Transverse colon (tissue), 4 donors: ENCODE measurements around the gene ALDOA. TPM values are rescaled to one million over a fixed set of nuclear protein-coding genes. Genes with fewer than 3 reads are reported as not detected.

Experiments
- DNase-seq: peaks from one replicate; pipeline ENCODE4 v3.0.0-alpha.2; 2019
- H3K27ac ChIP-seq, 4 donors: fragments of 200-600 bp; sonication (generic); 2 replicates each; pipeline ENCODE4 v1.5.1; 2016 to 2018; ENCODE audit warnings: inconsistent platforms in 4 of 4
- H3K27me3 ChIP-seq: fragments of 200-600 bp; sonication (generic); 2 replicates; pipeline ENCODE4 v1.5.1; 2017; ENCODE audit warnings: inconsistent platforms
- H3K36me3 ChIP-seq, 4 donors: fragments of 200-600 bp; sonication (generic); 2 replicates each; pipeline ENCODE4 v1.5.1; 2017 to 2019; ENCODE audit warnings: inconsistent platforms in 4 of 4
- H3K4me1 ChIP-seq, 4 donors: fragments of 200-600 bp; sonication (generic); 2 replicates each; pipeline ENCODE4 v1.5.1; 2017 to 2020; ENCODE audit warnings: inconsistent platforms in 4 of 4
- H3K4me3 ChIP-seq, 4 donors: fragments of 200-600 bp; sonication (generic); 1 replicate in 1 of 4; 2 replicates in 3 of 4; pipeline versions ENCODE4 v1.5.1 to v1.6.1; 2017 to 2019; ENCODE audit warnings: inconsistent platforms in 4 of 4
- H3K9me3 ChIP-seq, 2 donors: fragments of 200-600 bp; sonication (generic); 2 replicates each; pipeline ENCODE4 v1.5.1; 2017 to 2019; ENCODE audit warnings: inconsistent platforms in 2 of 2
- EP300 ChIP-seq: sonication (generic); formaldehyde crosslinking; IDR thresholded peaks from one replicate; pipeline ENCODE4 v1.6.1; 2017; ENCODE audit warnings: antibody characterized with exemption, low read depth
- POLR2A ChIP-seq: fragments of 450-650 bp; IDR thresholded peaks from one replicate; pipeline ENCODE4 v1.6.1; 2016; ENCODE audit warnings: antibody characterized with exemption, mild to moderate bottlenecking, moderate library complexity
- POLR2AphosphoS5 ChIP-seq, 3 donors: sonication (generic); formaldehyde crosslinking; IDR thresholded peaks; one replicate each; pipeline ENCODE4 v1.6.1; 2016; ENCODE audit warnings: antibody characterized with exemption in 3 of 3
- WGBS, 2 donors: methylation state at CpG; one replicate each; pipeline ENCODE4 v1.1.5; 2018; ENCODE audit warnings: low coverage in 1 of 2; 5-methylcytosine and 5-hydroxymethylcytosine counted together
- in situ Hi-C, 4 donors: fragments of 200-750 bp; cut with MboI; loops; one replicate each; pipeline versions ENCODE4 v1.15.0 to v1.15.1; 2017; ENCODE audit warnings: low sequenced_read_pairs in 3 of 4, low pct_ligation_motif_present in 1 of 4, low pct_unique_long_range_greater_than_20kb in 1 of 4
- intact Hi-C: fragments of 100-400 bp; cut with DNase I; formaldehyde crosslinking; loops from one replicate; pipeline ENCODE4 v1.15.1; 2023; ENCODE audit warnings: low total_unique reads
- total RNA-seq, 4 donors: library from RNA; depleted of rRNA; stranded (reverse); fragments of >200 nt; gene quantifications; one replicate each; pipeline ENCODE4 v1.1.0, GENCODE V29; 2016
- TF ChIP-seq, protein P1 (sequence below), 5 experiments: fragments of 200-600 bp in 3 of 5; fragments of 450-650 bp in 2 of 5; sonication (generic) in 3 of 5; IDR thresholded peaks; 1 replicate in 2 of 5; 2 replicates in 3 of 5; pipeline ENCODE4 v1.5.1; 2016 to 2017; ENCODE audit warnings: antibody characterized with exemption in 5 of 5, inconsistent platforms in 3 of 5, mild to moderate bottlenecking in 2 of 5, moderate library complexity in 1 of 5

ALDOA gene
- total RNA-seq, 4 donors from 2014 or later, result 778 to 1,392 (median 1,174) TPM

DNA sequence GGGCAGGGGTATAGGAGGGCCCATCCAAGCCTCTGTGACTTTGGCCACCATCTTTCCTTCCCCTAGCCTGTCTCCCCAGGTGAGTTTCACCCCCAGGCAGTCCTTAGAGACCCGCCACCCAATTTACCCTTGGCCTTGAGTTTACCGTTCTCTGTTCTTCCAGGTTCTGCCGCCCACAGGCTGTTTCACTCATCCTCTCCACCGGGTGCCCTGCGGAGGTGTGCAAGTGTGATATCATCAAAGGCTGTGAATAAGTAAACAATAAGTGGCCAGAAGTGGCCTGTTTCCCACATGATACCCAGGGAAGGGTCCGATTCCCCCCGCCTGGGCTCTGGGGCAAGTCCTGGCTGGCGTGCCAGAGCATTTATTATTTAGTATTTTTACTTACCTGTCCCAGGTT, 19.4 kb upstream of the ALDOA start:
- no peak overlapping the region for H3K4me3 ChIP-seq
- TF ChIP-seq POLR2AphosphoS5 (IDR thresholded peaks at IDR 0.05) (no peak), POLR2A (no peak), EP300 (no peak)
- TF ChIP-seq, protein P1, sequence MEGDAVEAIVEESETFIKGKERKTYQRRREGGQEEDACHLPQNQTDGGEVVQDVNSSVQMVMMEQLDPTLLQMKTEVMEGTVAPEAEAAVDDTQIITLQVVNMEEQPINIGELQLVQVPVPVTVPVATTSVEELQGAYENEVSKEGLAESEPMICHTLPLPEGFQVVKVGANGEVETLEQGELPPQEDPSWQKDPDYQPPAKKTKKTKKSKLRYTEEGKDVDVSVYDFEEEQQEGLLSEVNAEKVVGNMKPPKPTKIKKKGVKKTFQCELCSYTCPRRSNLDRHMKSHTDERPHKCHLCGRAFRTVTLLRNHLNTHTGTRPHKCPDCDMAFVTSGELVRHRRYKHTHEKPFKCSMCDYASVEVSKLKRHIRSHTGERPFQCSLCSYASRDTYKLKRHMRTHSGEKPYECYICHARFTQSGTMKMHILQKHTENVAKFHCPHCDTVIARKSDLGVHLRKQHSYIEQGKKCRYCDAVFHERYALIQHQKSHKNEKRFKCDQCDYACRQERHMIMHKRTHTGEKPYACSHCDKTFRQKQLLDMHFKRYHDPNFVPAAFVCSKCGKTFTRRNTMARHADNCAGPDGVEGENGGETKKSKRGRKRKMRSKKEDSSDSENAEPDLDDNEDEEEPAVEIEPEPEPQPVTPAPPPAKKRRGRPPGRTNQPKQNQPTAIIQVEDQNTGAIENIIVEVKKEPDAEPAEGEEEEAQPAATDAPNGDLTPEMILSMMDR (IDR thresholded peaks at IDR 0.05), result no peak
- no peaks in the 10 kb centered on the region for H3K36me3 ChIP-seq
- in situ Hi-C loops (loop anchor here in 1 of 4 donors (25.0 kb wide), 1 partner anchor 159 kb away; the partner anchor contains the start of gene SEZ6L2), intact Hi-C loops (no loop called here)
- H3K4me1 ChIP-seq, result no peaks in the 10 kb centered on the region
- H3K27ac ChIP-seq, result no peak overlapping the region
- H3K27me3 ChIP-seq, result peaks cover 21% of the 10 kb centered on the region
- no peak for DNase-seq
- H3K9me3 ChIP-seq, result no peaks in the 10 kb centered on the region
- WGBS, 2 donors, result 60 to 78% methylated on average over 1 to 8 of the region's 8 CpGs

DNA sequence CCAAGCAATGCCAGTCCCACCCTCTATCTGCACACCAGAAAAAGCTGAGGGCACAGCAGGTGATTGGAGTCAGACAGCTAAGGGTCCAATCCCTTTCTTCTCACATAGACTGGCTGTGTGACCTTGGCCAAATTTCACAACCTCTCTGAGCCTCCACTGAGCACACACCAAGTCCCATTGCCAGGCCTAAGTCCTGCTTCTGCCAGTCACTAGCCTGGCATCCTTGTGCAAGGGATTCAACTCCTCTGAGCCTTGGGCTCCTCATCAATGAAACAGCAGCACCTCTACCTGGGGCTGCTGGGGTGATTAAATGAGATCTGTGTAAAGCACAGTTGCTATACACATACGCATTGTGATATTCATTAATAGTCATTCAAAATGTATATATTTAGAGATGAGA, 19.0 kb upstream of the ALDOA start:
- intact Hi-C loops (no loop called here), in situ Hi-C loops (loop anchor here in 1 of 4 donors (25.0 kb wide), 1 partner anchor 159 kb away; the partner anchor contains the start of gene SEZ6L2)
- no peaks in the 10 kb centered on the region for H3K36me3 ChIP-seq
- WGBS, 2 donors, result 96% methylated on average over 1 of the region's 1 CpG; no CpG with 5 or more reads in 1 of the 2 donors
- no peak for DNase-seq
- TF ChIP-seq EP300 (no peak), POLR2AphosphoS5 (IDR thresholded peaks at IDR 0.05) (no peak), POLR2A (no peak)
- TF ChIP-seq, protein P1 (IDR thresholded peaks at IDR 0.05), result no peak
- no peaks in the 10 kb centered on the region for H3K4me1 ChIP-seq
- no peaks in the 10 kb centered on the region for H3K9me3 ChIP-seq
- no peak overlapping the region for H3K27ac ChIP-seq
- peaks cover 21% of the 10 kb centered on the region for H3K27me3 ChIP-seq
- no peak overlapping the region for H3K4me3 ChIP-seq

DNA sequence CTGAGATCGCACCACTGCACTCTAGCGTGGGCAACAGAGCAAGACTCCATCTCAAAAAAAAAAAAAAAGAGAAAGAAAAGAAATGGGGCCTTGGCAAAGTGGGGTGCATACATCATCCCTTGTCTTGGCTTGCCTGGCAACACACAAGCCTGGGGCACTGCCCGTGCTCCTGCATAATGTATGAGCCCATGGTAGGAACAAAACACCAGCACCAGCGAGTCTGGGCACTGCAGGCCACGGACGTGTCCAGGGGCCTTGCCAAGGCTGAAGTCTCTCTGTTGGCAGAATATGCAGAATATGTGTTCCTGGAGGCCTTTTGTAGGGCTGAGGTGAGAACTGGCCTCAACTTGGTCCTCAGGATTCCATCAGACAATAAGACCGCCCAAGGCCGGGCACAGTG, 15.7 kb upstream of the ALDOA start:
- in situ Hi-C loops (loop anchor here in 1 of 4 donors (25.0 kb wide), 1 partner anchor 163 kb away; the partner anchor contains the start of gene SEZ6L2), intact Hi-C loops (no loop called here)
- no peak for DNase-seq
- Histone ChIP-seq H3K27ac (no peak overlapping the region), H3K4me3 (no peak overlapping the region), H3K9me3 (no peaks in the 10 kb centered on the region), H3K36me3 (no peaks in the 10 kb centered on the region), H3K27me3 (no peaks in the 10 kb centered on the region), H3K4me1 (peaks cover 4 to 15% (median 13%) of the 10 kb centered on the region in 4 donors)
- no peak for TF ChIP-seq POLR2A
- whole genome bisulfite sequencing, 2 donors, result 92% methylated on average over 5 to 8 of the region's 8 CpGs

DNA sequence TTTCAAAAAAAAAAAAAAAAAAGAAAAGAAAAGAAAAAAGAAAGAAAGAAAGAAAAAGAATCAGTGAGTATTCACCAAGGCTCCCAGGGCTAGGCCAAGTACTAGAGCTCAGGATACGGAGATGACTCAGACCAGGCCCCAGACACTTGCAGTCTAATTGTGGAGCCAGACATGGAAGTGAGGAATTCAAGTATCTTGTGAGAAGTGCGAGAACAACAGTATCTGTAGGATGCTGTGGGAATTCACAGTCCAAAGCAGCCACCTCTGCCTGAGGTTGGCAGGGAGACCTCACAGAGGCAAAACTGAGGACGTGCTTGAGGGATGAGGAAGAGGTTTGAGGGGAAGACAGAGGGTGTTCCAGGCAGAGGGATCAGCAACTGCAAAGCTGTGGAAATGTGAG, 14.0 kb upstream of the ALDOA start:
- TF ChIP-seq, protein P1 (IDR thresholded peaks at IDR 0.05), result no peak
- TF ChIP-seq POLR2A (no peak), EP300 (no peak), POLR2AphosphoS5 (IDR thresholded peaks at IDR 0.05) (no peak)
- H3K27ac ChIP-seq, result no peak overlapping the region
- no peaks in the 10 kb centered on the region for H3K9me3 ChIP-seq
- 92 to 96% methylated on average over 3 of the region's 3 CpGs for WGBS, 2 donors
- H3K36me3 ChIP-seq, result no peaks in the 10 kb centered on the region
- intact Hi-C loops, result no loop called here
- DNase-seq, result no peak
- H3K4me1 ChIP-seq, result peaks cover 4 to 15% (median 13%) of the 10 kb centered on the region in 4 donors
- no peaks in the 10 kb centered on the region for H3K27me3 ChIP-seq
- in situ Hi-C loops, result no loop called here
- no peak overlapping the region for H3K4me3 ChIP-seq
